HTR-8/SVneo (cell line): ENCODE data around the gene NTM.

ENCODE experiments used
- DNase-seq: peaks from one replicate; pipeline ENCODE4 v3.0.0; 2011; ENCODE audit warnings: low spot score, mixed read lengths; ENCODE audit not compliant: insufficient read length
- FAIRE-seq: peaks from 2 replicates; lab custom pipeline; 2011; peaks lifted over from hg19 to GRCh38; lab: Jason Lieb, UNC

NTM gene

DNA sequence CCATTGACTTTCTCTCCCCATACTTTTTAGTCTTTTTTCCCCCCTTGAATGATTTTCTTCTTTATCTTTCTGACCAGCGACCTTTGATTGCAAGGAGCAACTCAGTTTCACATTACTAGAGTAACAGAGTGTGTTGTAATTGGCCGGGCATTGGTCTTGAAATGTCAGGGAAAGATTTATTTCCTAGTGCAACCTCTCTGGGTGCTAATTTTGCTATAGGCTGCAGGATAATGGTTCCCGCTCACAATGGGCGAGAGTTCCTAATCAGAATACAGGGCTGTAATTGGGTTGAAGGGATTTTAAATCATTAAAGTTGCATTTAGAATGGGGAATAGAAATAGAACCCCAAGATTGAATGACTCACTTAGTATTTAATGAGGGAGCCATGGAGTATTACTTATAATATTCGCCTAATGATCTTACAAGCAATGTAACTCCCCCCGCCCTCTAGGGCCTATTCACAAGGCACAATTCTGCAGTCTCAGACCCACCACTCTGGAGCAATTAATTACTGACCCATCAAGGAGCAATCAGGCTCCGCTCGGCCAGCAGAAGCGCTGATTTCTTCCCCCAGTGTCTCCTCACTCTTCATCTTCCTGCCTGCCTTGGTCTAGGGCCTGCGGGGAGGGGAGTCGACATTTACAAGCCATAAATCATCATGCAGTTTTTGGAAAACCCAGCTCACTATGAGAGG, 725.9 kb downstream of the NTM start:
- DNase-seq (no peak), FAIRE-seq (no peak)

DNA sequence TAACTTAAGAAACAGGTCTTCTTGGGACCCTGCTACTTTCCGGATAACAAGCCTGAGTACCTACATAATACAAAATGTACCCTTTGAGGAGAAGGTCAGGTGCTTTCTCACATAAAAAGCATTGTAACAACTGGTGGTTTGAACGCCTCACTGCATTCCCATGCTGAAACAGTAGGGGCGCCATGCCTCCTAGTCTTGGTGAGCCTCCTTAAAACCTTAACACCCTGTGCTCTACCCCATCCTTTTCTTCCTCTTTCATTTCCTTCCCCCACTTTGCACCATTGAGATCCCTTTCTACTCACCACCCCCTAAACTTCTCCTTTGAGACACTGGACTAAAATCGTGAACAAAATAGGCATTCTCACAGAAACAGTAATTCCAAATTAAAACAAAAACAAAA, 729.3 kb downstream of the NTM start:
- FAIRE-seq (no peak), DNase-seq (no peak)

DNA sequence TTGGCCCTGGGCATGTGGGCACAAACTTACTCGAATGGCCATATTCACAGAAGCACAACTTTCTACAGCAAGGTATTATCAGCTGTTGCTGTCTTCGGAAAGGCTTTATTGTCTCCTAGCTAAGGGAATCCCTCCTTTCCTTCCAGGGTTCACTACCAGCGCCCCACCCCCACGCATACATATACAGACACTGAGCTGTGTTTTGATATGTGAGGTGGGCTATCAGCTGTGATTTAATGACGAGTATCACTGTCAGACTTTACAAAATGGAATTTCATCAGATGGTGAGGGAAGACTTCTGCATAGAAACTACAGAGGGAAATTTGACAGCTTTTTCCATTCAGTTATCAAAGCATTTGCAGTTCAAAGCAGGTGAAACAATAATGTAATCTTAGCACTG, 730.2 kb downstream of the NTM start:
- FAIRE-seq (no peak), DNase-seq (no peak)

DNA sequence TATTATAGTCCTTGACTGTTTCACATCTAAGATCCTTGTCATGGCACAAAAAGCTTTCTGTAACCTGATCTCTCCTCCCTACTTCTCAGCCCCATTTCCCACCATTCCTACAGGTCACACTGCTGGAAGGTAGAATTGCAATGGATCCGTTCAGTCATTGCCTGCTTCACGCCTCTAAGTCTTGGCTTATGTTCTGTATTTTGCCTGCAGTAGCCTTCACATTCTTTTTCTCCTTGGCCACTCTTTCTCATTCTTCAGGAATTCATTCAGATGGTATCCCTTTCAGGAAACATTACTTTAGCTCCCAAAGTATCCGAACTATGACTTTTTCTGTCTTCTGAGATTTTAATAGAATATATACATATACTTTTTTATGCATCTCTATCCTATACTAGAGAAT, 731.5 kb downstream of the NTM start:
- FAIRE-seq = no peak
- DNase-seq = no peak

DNA sequence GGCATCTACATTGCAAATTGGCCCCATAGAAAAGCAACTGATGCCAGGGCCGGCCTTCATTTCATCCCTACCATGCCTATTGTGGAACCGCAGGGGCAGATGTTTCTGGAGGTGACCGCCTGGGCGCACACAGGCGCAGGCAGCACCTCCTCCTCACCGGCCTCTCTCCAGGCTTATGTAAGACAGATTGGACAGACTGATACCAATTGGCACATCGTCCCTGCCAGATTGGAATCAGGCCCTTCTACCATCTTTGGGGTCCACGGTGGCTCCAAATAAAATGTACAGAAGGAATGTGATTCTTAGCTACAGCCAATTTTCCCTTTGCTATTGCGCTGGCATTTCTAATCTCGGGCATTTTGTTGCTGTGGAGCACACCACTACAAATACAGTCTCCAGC, 732.6 kb downstream of the NTM start:
- FAIRE-seq = no peak
- DNase-seq = no peak

DNA sequence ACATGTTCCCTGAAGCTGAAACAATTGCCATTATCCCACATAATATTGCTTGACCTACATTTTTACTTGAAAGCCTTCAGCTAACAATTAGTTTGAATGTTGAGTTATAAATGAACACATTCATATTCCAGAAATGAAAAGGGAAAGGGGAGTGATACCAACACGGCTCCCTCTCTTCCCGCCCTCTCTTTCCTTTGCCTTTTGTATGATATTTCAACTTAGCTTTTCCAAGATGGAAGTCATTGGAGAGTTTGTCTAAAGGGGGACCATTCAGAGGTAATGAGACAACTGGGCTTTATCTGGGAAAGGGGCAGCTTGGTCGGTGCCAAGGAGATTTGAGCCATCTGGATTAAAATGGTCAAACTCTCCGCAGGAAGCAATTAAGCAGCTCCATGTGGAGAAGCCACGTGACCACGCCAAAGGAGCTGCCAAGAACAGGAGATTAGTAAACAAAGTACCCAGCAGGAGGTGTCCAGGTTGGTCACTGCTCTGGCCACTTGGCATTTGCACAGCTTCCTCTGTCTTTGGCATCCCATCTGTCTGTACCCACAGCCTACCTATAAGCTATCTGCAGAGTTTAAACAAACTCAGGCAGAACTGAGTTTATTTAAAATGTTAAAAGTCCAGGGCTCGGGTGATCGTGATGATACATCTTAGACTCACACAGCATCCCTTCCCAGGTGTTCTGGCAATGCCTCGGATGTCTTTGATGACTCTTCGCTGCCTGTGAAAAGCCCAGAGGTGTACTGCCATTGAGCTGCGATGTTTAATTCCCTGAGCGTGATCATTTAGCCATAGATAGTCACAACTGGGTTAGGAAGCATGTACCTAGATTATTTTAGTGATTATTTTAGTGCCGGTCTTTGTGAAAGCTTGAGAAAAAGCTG, 735.9 kb downstream of the NTM start:
- no peak for DNase-seq

DNA sequence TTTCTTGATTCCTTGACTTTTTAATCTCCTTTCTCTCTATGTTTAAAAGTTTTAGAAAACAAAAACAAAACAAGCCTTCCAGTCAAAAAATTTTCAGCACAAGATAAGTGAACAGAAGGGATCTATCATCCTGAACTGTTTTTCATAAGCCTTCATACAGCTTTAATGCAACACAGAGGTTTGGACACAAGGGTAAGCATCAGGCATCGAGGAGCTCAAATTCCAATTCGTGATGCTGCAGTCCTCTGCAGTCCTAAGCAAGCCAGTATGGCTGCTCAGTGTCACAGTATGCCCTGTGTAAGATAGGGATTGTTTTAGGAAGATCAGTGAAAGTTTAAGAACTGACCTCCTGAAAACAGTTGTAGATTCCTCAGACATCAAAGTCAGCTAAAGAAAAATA, 740.9 kb downstream of the NTM start:
- DNase-seq (no peak), FAIRE-seq (no peak)

More for the DNA sequence above, 735.9 kb downstream of the NTM start:
- no peak for FAIRE-seq

DNA sequence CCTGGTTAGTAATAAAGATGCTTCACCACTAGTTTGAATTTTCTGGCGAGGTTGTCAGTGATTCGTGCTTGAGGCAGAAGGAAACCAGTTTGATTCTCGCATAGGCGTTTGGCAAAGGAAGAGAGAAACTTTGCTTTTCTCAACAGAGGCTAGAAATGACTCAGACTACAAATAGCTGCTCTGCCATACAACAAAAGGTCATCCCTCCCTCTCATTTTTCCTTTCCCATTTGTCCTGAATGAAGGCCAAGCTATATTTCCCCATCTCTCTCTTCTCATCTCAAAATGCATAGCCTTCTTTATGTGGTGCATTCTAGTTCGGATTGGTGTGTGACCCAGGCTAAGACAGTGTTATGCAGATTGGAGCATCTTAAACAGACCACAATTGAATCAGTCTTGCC, 741.4 kb downstream of the NTM start:
- DNase-seq (no peak), FAIRE-seq (no peak)

DNA sequence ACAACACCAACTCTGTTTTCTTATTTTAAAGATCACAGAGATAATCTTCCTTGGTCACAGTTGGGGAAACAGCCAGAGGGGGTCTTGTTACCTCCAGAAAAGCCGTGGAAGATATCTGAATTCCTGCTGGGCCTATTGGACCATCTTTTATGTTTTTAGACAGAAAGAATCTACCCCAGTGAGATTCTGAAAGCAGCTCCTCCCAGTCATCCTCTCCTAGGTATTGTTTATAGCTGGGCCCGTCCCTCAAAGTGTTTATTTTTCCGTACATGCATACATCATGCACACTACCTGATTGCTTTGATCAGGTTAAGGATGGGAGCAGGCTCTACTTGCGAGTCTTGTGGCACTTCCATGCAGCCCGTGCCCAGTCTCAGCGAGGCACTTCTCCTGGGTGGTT, 742.4 kb downstream of the NTM start:
- DNase-seq = no peak
- FAIRE-seq = no peak

DNA sequence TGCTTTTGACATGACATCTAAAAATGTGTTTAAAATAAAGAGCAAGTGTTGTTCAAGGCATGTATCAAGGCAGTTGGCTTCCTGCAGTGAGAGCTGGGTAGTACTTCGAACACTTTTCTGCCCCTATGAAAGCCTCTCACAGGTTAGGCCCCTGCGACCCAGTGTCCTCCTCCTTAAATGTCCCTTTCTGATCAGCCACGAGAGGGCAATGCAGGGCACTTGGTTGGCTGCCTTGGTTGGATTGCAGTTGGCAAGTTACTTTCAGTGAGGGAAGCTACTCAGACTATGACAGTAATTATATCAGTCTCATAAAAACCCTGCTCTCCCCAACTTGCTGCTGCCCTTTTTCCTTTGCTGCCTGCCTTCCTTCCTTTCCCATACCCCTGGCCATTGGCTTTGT, 743.8 kb downstream of the NTM start:
- no peak for FAIRE-seq
- DNase-seq = no peak

DNA sequence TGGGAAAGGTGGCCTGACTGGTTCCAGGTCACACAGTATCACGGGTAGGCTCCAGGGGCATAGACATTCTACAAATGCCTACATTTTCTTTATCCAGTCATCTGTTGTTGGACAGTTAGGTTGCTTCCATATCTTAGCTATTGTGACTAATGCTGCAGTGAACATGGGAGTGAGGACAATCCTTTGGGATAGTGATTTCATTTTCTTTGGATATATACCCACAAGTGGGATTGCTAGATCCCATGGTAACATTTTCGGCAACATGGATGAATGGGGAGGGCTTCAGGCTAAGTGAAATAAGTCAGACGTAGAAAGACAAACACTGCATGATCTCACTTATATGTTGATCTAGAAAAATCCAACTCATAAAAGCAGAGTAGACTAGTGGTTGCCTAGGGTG, 744.3 kb downstream of the NTM start:
- no peak for DNase-seq
- FAIRE-seq = no peak

DNA sequence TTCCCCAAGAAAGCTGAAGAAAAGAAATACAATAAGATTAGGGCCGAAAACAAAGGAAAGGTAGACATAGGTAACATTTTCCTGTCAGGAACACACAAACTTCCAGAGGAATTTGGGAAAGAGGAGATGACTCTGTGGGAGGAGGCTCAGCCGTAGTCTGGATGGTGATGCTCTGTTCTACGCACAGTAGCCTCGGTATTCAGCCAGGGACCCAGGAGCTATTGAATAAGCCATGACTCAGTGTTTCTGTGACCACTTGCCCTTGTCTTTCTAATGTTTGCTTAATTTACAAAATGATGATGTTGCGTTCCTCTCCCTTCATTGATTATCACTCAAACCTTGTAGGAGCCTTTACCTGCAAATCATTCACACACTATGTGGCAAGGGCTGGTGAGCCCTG, 745.0 kb downstream of the NTM start:
- DNase-seq (no peak), FAIRE-seq (no peak)

DNA sequence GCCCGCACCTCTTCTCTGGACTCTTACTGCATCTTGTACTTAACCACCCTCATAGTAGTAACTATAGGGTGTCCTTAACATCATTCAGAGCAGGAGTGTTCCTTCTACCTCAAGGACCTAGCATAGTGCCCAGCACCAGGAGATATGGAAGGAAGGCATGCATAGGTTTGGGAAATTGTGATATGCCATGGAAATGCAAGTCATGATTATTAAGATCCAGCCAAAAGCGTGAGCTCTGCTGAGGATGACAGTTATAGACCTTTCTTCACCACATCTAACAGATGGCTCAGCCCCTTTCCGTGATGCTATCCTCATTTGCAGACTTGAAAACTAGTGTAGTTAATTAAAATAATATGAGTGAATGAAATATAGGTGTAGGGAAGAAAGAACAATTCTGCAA, 746.1 kb downstream of the NTM start:
- FAIRE-seq = no peak

DNA sequence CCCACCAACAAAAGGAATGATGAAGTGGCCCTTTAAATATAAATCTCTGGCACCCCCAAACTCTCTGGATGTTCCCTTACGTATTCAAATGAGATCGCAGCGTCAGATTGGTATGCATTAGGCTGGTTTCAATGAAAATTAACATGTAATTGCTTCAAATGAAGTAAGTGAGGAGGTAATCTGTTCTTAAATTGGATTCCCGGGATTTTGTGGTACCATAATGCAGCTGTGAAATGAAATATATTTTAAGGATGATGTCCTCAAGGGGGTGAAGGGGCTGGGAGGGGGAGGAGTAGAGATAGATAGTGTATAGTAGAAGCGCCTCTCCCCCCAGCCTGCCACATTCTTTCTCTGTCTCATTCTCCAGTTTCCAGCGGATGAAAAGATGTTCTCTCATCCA, 748.2 kb downstream of the NTM start:
- FAIRE-seq (no peak), DNase-seq (no peak)

More for the DNA sequence above, 746.1 kb downstream of the NTM start:
- DNase-seq = no peak

DNA sequence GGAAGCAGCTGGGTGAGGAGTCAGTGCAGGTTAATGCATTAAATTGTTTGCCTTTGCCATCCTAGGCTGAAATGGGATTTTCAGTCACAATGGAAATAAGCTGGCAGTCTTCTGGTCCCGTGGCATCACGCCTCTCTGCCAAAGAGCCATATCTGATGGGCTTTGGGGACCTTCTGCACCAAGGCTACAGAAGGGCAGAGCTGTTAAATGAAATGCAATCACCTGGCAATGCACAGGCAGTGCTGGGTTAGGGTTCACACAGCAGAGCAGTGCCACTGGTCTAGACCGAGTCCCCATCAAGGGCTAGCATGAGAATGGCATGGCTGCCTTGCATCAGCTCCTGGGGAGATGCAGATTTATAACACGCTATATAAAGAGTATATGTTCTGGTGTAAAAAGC, 749.2 kb downstream of the NTM start:
- FAIRE-seq = no peak

DNA sequence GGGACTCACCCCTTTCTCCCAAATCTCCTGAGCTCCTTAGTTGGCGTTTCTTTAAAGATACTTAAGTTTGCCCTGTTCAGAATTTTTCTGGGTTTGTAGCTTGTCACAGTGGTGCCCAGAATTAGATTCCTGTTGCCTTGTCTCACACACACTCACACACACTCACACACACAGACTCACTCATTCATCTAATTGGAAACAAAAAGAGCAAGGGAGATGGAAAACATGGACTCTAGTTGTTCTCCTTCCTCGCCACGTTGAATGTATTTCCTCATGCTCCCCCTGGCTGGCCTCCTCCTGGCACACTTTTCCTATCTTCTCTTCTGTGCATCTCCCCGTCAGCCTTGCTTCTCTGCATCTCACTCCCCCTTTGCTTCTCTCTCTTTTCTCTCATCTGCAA, 752.3 kb downstream of the NTM start:
- DNase-seq (no peak), FAIRE-seq (no peak)

More for the DNA sequence above, 749.2 kb downstream of the NTM start:
- DNase-seq = no peak

DNA sequence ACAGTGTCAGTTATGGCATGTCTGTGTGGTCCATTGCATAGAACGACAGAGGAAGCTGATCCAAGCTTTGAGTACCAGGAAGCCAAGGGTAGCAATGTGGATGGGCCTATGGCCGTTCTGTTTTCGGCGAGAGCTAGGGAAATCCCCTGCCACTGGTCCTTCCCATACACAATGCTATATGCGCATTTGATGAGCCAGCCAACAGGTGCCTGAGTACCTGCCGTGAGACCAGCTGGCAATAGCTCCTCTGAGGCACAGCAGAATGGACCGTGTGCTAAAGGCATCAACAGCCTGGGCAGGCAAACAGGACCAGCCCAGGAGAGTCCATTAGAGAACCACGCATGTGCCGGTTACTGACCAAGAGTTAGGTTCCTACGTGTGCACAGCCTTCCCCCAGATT, 753.0 kb downstream of the NTM start:
- DNase-seq (no peak), FAIRE-seq (no peak)

DNA sequence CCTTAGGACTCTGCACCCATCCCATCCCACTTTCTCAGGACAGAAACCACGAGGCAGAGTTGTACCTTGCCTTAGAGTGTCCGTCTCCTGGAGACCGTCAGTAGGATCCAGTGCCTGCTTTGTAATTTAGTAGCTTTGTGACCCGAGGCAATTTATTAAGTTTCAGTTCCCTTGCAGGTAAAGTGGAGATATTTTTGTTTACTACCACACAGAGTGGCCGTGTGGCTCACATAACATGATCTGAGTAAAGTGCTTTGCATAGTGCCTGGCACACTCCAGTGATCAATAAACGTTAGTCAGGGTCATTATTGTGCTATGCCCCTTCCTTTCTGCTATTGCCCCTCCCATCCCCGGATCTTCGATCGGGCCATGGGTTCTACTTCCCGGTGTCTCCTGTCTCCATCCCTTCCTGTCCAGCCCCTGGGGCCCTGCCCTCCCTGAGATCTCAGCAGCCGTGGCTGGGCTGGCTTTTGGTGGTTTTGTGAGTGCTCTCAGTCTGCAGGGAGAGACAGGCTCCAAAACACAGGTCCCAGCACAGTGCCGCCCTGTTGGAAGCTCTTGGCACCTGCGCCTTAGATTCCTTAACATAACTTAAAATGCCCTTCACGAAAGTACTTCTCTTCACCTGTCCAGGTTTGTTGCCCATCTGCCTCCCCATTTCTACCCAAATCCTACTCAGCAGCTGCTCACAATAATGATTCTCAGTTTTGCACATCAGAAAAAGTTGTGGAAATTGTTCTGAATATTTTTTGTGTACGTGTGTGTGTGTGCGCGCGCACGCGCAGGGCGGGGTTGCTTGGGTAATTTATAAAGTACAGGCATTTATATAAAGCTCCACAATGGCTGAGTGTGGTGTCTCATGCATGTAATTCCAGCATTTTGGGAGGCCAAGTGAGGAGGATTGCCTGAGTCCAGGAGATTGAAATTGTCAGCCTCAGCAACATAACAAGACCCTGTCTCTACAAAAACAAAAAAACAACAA, 753.7 kb downstream of the NTM start:
- DNase-seq (no peak), FAIRE-seq (no peak)

DNA sequence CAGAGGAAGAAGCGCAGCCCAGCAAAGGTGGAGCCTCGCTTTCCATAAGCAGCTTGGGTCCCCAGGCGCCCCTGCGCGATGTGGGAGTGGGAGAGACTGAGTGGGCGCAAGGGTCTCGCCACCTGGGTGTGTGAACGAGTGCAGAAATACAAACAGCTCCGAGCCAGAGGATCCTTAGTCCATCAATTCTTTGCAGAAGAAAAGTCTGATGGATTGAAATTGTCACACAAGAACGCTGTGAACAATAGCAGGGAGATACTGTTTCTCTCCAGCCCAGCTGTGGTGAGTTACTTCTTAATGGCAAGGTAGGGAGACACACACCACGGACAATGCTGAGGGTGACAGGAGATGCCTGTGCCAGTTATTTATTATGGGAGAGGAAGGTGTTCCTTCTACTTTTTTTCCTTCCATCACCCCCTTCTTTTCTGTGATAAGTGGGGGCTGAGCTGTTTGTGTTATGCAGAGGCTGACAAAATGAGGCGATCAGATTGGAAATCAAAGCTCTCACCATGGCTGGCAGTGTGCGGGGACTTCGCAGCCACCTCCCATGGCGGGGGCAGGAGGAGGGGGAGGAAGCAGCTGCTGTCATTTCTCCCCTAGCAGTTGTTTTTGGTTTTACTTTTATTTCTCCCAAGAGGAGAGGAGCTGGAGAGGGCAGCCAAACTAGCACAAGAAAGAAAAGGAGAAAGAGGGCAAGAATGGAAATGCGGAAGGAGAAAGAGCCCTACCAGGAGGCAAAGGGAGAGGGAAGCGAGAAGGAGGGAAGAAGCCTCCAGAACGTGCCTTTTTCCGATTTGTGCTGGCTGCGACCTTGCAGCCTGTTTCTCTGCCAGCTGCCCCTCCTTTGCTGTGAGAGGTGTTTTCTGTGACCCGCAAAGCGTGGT, 755.8 kb downstream of the NTM start:
- no peak for FAIRE-seq
- no peak for DNase-seq
